ENCODE measurements around the gene ERCC4.
"Not testable (repeated sequence)": the region's sequence is repeated elsewhere in the genome, so short reads cannot be mapped to it uniquely, and the experiment has no call there.

Gene ERCC4

GRCh38 chr16:13897806-13898205, 22.1 kb upstream of the ERCC4 start:
- Histone ChIP-seq H3K4me3 (ENCODE audit: low read depth in 1 of 2, low read length in 2 of 2) (no peak overlapping the region), H3K27ac (ENCODE audit: low read depth, low read length) (no peak overlapping the region)

DNA sequence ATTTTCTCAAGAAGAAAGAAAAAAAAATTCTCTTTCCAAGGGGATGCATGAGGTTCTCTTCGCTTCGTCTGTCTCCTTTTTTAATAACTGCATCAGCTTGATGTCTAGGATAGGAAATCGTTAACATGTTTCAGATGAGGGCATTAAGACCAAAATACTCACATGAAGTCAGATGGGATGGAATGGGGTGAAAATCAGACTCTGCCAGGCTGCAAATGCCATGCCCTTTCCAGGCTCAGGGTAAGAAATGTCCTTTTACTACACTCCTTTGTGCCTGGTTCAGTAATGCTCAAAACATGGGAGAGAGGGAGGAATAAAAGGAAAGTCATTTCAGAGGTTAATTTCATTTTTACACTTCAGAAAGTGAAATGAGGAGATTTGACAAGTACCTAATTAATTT, 21.7 kb upstream of the ERCC4 start:
- Histone ChIP-seq H3K27ac (ENCODE audit: low read depth, low read length) (no peak overlapping the region), H3K9me3 (ENCODE audit: low read length) (no peaks in the 10 kb centered on the region), H3K9ac (ENCODE audit: low read length) (no peak overlapping the region), H3K4me3 (ENCODE audit: low read depth in 1 of 2, low read length in 2 of 2) (no peak overlapping the region), H3K4me1 (ENCODE audit: insufficient read depth, low read length) (no peaks in the 10 kb centered on the region), H3K36me3 (ENCODE audit: insufficient read depth, low read length) (no peaks in the 10 kb centered on the region), H3K27me3 (ENCODE audit: control insufficient read depth in 1 of 2, insufficient read depth in 2 of 2, low read length in 2 of 2) (no peaks in the 10 kb centered on the region)

More at GRCh38 chr16:13897806-13898205, 22.1 kb upstream of the ERCC4 start:
- H3K4me1 ChIP-seq (ENCODE audit: insufficient read depth, low read length), result no peaks in the 10 kb centered on the region
- no peaks in the 10 kb centered on the region for H3K36me3 ChIP-seq (ENCODE audit: insufficient read depth, low read length)
- H3K9me3 ChIP-seq (ENCODE audit: low read length), result no peaks in the 10 kb centered on the region
- no peaks in the 10 kb centered on the region for H3K27me3 ChIP-seq (ENCODE audit: control insufficient read depth in 1 of 2, insufficient read depth in 2 of 2, low read length in 2 of 2)
- H3K9ac ChIP-seq (ENCODE audit: low read length), result no peak overlapping the region

DNA sequence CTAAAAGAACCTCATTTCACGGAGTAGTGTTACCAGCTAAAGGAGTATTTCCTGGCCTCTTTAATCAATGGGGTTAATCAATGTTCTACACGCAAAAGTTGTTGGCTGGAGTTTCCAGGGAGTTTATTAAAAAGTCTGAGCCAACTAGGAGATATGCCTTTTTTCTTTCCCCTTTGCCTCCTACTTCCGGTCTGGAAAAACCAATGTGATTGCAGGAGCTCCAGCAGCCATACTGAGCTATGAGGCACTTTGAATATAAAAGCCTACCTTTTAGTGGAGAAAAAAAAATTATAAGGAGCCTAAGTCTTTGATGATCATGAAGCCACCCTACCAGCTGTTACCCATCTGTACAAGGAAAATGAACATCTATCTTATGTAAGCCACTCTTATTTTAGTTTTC, 17.9 kb upstream of the ERCC4 start:
- Histone ChIP-seq H3K9me3 (ENCODE audit: low read length) (no peaks in the 10 kb centered on the region), H3K36me3 (ENCODE audit: insufficient read depth, low read length) (no peaks in the 10 kb centered on the region), H3K27ac (ENCODE audit: low read depth, low read length) (no peak overlapping the region), H3K27me3 (ENCODE audit: control insufficient read depth in 1 of 2, insufficient read depth in 2 of 2, low read length in 2 of 2) (no peaks in the 10 kb centered on the region), H3K9ac (ENCODE audit: low read length) (no peak overlapping the region), H3K4me1 (ENCODE audit: insufficient read depth, low read length) (no peaks in the 10 kb centered on the region), H3K4me3 (ENCODE audit: low read depth in 1 of 2, low read length in 2 of 2) (no peak overlapping the region)

- H3K9ac ChIP-seq (ENCODE audit: low read length), result no peak overlapping the region
- no peaks in the 10 kb centered on the region for H3K27me3 ChIP-seq (ENCODE audit: control insufficient read depth in 1 of 2, insufficient read depth in 2 of 2, low read length in 2 of 2)
- no peaks in the 10 kb centered on the region for H3K4me1 ChIP-seq (ENCODE audit: insufficient read depth, low read length)
- H3K4me3 ChIP-seq (ENCODE audit: low read depth in 1 of 2, low read length in 2 of 2), result no peak overlapping the region
- H3K27ac ChIP-seq (ENCODE audit: low read depth, low read length), result no peak overlapping the region
- no peaks in the 10 kb centered on the region for H3K9me3 ChIP-seq (ENCODE audit: low read length)
- no peaks in the 10 kb centered on the region for H3K36me3 ChIP-seq (ENCODE audit: insufficient read depth, low read length)
Observed at GRCh38 chr16:13902677-13903076, 17.3 kb upstream of the ERCC4 start.

DNA sequence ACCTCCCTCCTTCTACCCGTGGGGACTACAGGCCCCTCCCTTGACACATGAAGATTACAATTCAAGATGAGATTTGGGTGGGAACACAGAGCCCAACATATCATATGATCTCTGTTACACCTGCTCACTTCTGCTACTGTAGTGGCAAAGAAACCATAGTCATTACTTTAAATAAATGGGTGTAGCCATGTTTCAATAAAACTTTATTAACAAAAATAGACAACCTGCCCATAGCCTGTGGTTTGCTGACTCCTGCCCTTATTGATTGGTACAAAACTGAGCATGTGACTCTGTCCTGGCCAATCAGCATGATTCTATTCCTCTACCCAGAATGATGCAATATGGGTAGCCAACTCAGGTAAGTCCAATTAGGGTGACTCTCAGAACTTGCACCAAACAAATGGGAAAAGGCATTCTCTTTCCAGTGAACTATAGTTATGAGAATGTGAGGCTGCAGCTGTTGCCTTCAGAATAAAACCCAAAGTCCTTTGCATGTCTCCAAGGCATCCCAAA, 15.7 kb upstream of the ERCC4 start:
- Histone ChIP-seq H3K27ac (ENCODE audit: low read depth, low read length) (no peak overlapping the region), H3K4me1 (ENCODE audit: insufficient read depth, low read length) (no peaks in the 10 kb centered on the region), H3K4me3 (ENCODE audit: low read depth in 1 of 2, low read length in 2 of 2) (no peak overlapping the region), H3K27me3 (ENCODE audit: control insufficient read depth in 1 of 2, insufficient read depth in 2 of 2, low read length in 2 of 2) (no peaks in the 10 kb centered on the region), H3K36me3 (ENCODE audit: insufficient read depth, low read length) (no peaks in the 10 kb centered on the region), H3K9ac (ENCODE audit: low read length) (no peak overlapping the region), H3K9me3 (ENCODE audit: low read length) (no peaks in the 10 kb centered on the region)

- H3K36me3 ChIP-seq (ENCODE audit: insufficient read depth, low read length); H3K4me3 ChIP-seq (ENCODE audit: low read depth in 1 of 2, low read length in 2 of 2); H3K27ac ChIP-seq (ENCODE audit: low read depth, low read length); H3K27me3 ChIP-seq (ENCODE audit: control insufficient read depth in 1 of 2, insufficient read depth in 2 of 2, low read length in 2 of 2); H3K4me1 ChIP-seq (ENCODE audit: insufficient read depth, low read length); H3K9me3 ChIP-seq (ENCODE audit: low read length); H3K9ac ChIP-seq (ENCODE audit: low read length): not testable (repeated sequence)
Observed at GRCh38 chr16:13904822-13905221, 15.1 kb upstream of the ERCC4 start.

DNA sequence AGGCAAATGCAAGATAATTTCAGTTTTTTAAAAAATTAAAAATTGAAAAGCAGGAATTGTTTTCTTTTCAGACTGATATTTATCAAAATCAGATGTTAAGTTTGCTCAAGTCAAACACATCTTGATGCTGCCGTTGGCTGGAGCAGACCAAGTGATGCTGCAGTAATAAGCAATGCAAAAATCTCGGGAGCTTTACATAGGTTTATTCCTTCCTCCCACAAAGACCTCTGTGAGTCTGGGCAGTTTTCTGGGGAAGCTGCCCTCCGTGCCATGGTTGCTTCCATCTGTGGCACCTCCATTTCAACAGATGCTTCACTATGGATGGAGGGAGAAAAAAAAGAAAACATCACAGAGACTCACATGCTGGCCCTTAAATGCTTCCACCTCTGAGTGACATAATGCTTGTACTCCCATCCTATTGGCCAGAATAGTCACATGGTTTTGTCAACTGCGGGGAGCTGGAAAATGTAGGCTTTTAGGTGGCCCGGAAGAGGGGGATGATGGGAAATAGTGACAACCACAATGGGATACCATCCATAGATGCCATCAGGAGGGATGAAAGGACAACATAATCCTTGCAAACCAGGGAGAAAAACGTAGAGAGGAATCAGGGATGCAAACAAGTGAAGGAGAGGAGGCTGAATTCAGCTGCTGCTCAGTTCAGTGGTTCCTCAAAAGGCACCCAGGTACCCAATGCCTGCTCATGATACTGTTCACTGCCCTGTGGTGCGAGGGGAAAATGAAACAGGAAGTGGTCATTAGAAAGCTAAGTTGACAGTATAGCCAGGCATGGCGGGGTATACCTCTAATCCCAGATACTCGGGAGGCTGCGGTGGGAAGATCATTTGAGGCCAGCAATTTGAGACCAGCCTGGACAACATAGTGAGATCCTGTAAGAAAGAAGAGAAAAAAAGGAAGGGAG, 13.5 kb upstream of the ERCC4 start:
- Histone ChIP-seq H3K9me3 (ENCODE audit: low read length) (no peaks in the 10 kb centered on the region), H3K27ac (ENCODE audit: low read depth, low read length) (no peak overlapping the region), H3K36me3 (ENCODE audit: insufficient read depth, low read length) (no peaks in the 10 kb centered on the region), H3K4me3 (ENCODE audit: low read depth in 1 of 2, low read length in 2 of 2) (no peak overlapping the region), H3K4me1 (ENCODE audit: insufficient read depth, low read length) (no peaks in the 10 kb centered on the region), H3K27me3 (ENCODE audit: control insufficient read depth in 1 of 2, insufficient read depth in 2 of 2, low read length in 2 of 2) (no peaks in the 10 kb centered on the region), H3K9ac (ENCODE audit: low read length) (no peak overlapping the region)

- Histone ChIP-seq H3K4me1 (ENCODE audit: insufficient read depth, low read length) (no peaks in the 10 kb centered on the region), H3K27me3 (ENCODE audit: control insufficient read depth in 1 of 2, insufficient read depth in 2 of 2, low read length in 2 of 2) (no peaks in the 10 kb centered on the region), H3K27ac (ENCODE audit: low read depth, low read length) (no peak overlapping the region), H3K9me3 (ENCODE audit: low read length) (no peaks in the 10 kb centered on the region), H3K9ac (ENCODE audit: low read length) (no peak overlapping the region), H3K36me3 (ENCODE audit: insufficient read depth, low read length) (no peaks in the 10 kb centered on the region), H3K4me3 (ENCODE audit: low read depth in 1 of 2, low read length in 2 of 2) (no peak overlapping the region)
Observed at GRCh38 chr16:13907431-13907830, 12.5 kb upstream of the ERCC4 start.

DNA sequence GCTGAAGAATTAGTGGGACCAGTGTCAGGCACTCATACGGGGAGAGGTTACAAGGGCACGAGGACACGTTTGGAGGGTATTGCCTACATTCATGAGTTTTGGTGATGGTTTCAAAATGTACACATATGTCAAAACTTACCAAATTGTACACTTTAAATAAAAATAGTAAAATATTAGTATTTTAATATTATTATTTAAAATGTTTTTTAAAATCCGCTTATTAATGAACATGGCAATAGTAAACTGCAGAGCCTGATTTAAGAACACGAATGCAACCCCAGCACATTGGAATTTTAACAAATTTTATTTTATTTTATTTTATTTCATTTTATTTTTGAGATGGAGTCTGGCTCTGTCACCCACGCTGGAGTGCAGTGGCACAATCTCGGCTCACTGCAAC, 10.9 kb upstream of the ERCC4 start:
- Histone ChIP-seq H3K4me3 (ENCODE audit: low read depth in 1 of 2, low read length in 2 of 2) (no peak overlapping the region), H3K36me3 (ENCODE audit: insufficient read depth, low read length) (no peaks in the 10 kb centered on the region), H3K9ac (ENCODE audit: low read length) (no peak overlapping the region), H3K9me3 (ENCODE audit: low read length) (no peaks in the 10 kb centered on the region), H3K27ac (ENCODE audit: low read depth, low read length) (no peak overlapping the region), H3K4me1 (ENCODE audit: insufficient read depth, low read length) (no peaks in the 10 kb centered on the region), H3K27me3 (ENCODE audit: control insufficient read depth in 1 of 2, insufficient read depth in 2 of 2, low read length in 2 of 2) (no peaks in the 10 kb centered on the region)

- Histone ChIP-seq H3K4me3 (ENCODE audit: low read depth in 1 of 2, low read length in 2 of 2) (no peak overlapping the region), H3K4me1 (ENCODE audit: insufficient read depth, low read length) (no peaks in the 10 kb centered on the region), H3K27me3 (ENCODE audit: control insufficient read depth in 1 of 2, insufficient read depth in 2 of 2, low read length in 2 of 2) (no peaks in the 10 kb centered on the region), H3K27ac (ENCODE audit: low read depth, low read length) (no peak overlapping the region), H3K9me3 (ENCODE audit: low read length) (no peaks in the 10 kb centered on the region), H3K9ac (ENCODE audit: low read length) (no peak overlapping the region), H3K36me3 (ENCODE audit: insufficient read depth, low read length) (no peaks in the 10 kb centered on the region)
Observed at GRCh38 chr16:13909872-13910303, 10.1 kb upstream of the ERCC4 start.

GRCh38 chr16:13911306-13911705, 8.6 kb upstream of the ERCC4 start:
- Histone ChIP-seq H3K4me3 (ENCODE audit: low read depth in 1 of 2, low read length in 2 of 2) (no peak overlapping the region), H3K27ac (ENCODE audit: low read depth, low read length) (no peak overlapping the region), H3K36me3 (ENCODE audit: insufficient read depth, low read length) (no peaks in the 10 kb centered on the region), H3K27me3 (ENCODE audit: control insufficient read depth in 1 of 2, insufficient read depth in 2 of 2, low read length in 2 of 2) (no peaks in the 10 kb centered on the region), H3K9me3 (ENCODE audit: low read length) (no peaks in the 10 kb centered on the region), H3K4me1 (ENCODE audit: insufficient read depth, low read length) (no peaks in the 10 kb centered on the region), H3K9ac (ENCODE audit: low read length) (no peak overlapping the region)

- no peak overlapping the region for H3K4me3 ChIP-seq (ENCODE audit: low read depth in 1 of 2, low read length in 2 of 2)
- no peaks in the 10 kb centered on the region for H3K9me3 ChIP-seq (ENCODE audit: low read length)
- H3K27me3 ChIP-seq (ENCODE audit: control insufficient read depth in 1 of 2, insufficient read depth in 2 of 2, low read length in 2 of 2), result no peaks in the 10 kb centered on the region
- H3K4me1 ChIP-seq (ENCODE audit: insufficient read depth, low read length), result no peaks in the 10 kb centered on the region
- H3K36me3 ChIP-seq (ENCODE audit: insufficient read depth, low read length), result no peaks in the 10 kb centered on the region
- H3K9ac ChIP-seq (ENCODE audit: low read length), result no peak overlapping the region
- H3K27ac ChIP-seq (ENCODE audit: low read depth, low read length), result no peak overlapping the region
Observed at GRCh38 chr16:13911871-13912270, 8.1 kb upstream of the ERCC4 start.

All from muscle layer of colon (tissue), 2 donors.